ENCODE measurements around the gene CALB2. TPM values are rescaled to one million over a fixed set of nuclear protein-coding genes. Genes with fewer than 3 reads are reported as not detected.

CALB2 gene
- total and polyA plus RNA-seq, 2 of the 13 experiments (the other 11 are each of a cell fraction or from before 2014, with no cell fraction given), result 0.37 to 0.40 TPM

DNA sequence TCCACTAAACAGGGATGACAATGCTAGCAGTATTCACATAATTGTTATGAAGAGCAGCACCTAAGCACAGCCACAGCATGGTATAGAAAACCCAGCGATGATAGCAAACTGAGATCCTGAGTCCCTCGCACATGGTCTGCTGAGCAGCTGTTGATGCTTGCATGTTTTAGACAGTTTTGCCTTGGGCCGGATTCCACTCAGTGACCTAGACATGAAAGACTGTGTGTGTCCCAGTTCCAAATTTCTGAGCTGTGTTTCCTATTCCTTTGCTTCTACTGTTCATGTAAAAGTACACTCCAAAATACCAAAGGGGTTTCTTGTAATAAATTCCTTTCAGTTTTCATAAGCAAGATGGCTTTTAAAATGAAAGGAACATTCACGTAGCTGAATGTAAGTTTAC, 38.5 kb upstream of the CALB2 start:
- in situ Hi-C loops (cut with HindIII; ENCODE audit: extremely low pct_ligation_motif_present, low pct_unique_long_range_greater_than_20kb) (no loop called here), intact Hi-C loops (cut with micrococcal nuclease; ENCODE audit: unreplicated experiment) (no loop called here)
- Histone ChIP-seq H2AFZ (ENCODE audit: low read length) (no peak overlapping the region), H3K9ac (ENCODE audit: insufficient read depth, low read depth, low read length) (no peak overlapping the region), H3K4me3 (replicated peaks in 1 of 3; ENCODE audit: insufficient read depth in 1 of 3, low read depth in 2 of 3, low read length in 3 of 3) (no peak overlapping the region), H4K20me1 (ENCODE audit: insufficient read depth, low read length) (no peaks in the 10 kb centered on the region), H3K36me3 (replicated peaks in 1 of 2; ENCODE audit: control insufficient read depth in 1 of 2, insufficient read depth in 2 of 2, low read length in 2 of 2) (no peaks in the 10 kb centered on the region), H3K9me3 (ENCODE audit: low read length) (no peaks in the 10 kb centered on the region), H3K27me3 (ENCODE audit: control insufficient read depth in 1 of 2, insufficient read depth in 2 of 2, low read length in 2 of 2) (no peaks in the 10 kb centered on the region; a peak in 2 of 5 replicates), H3K27ac (ENCODE audit: extremely low read length, insufficient read depth, low read length) (no peak overlapping the region), H3K4me2 (ENCODE audit: low read depth, low read length) (no peak overlapping the region), H3K79me2 (ENCODE audit: insufficient read depth, low read length) (no peaks in the 10 kb centered on the region), H3K4me1 (ENCODE audit: insufficient read depth, low read length) (no peaks in the 10 kb centered on the region)
- WGBS (ENCODE audit: low lambda C conversion rate), result 25% methylated on average over 4 of the region's 4 CpGs
- no peak for TF ChIP-seq ZNF225 (CRISPR knock-in tag; IDR thresholded peaks at IDR 0.05)
- no peak for TF ChIP-seq ATF7 (IDR thresholded peaks at IDR 0.05)
- no peak for TF ChIP-seq ATF7 (CRISPR knock-in tag; IDR thresholded peaks at IDR 0.05)
- no peak for TF ChIP-seq ZNF34 (CRISPR knock-in tag; IDR thresholded peaks at IDR 0.05; ENCODE audit: borderline replicate concordance)
- TF ChIP-seq, protein P1, sequence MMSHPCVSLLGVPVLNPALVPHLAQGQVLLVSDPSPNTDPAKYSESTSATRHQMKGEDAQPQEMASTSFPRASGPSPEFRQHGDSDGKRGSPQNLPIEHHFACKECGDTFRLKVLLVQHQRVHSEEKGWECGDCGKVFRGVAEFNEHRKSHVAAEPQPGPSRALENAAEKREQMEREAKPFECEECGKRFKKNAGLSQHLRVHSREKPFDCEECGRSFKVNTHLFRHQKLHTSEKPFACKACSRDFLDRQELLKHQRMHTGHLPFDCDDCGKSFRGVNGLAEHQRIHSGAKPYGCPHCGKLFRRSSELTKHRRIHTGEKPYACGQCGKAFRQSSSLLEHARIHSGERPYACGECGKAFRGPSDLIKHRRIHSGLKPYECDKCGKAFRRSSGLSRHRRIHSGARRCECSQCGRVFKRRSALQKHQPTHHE (CRISPR knock-in tag; IDR thresholded peaks at IDR 0.05; ENCODE audit: borderline replicate concordance), result no peak
- TF ChIP-seq RELA (CRISPR knock-in tag; IDR thresholded peaks at IDR 0.05), result no peak
- no peak for TF ChIP-seq CHD2 (IDR thresholded peaks at IDR 0.05; ENCODE audit: low read depth, low read length)
- TF ChIP-seq FOXO1 (CRISPR knock-in tag; IDR thresholded peaks at IDR 0.05), result no peak
- no peak for TF ChIP-seq ZNF552 (CRISPR knock-in tag; IDR thresholded peaks at IDR 0.05; ENCODE audit: borderline replicate concordance)
- TF ChIP-seq ZNF264 (CRISPR knock-in tag; IDR thresholded peaks at IDR 0.05), result no peak
- TF ChIP-seq ZBTB4 (CRISPR knock-in tag; IDR thresholded peaks at IDR 0.05; ENCODE audit: borderline replicate concordance), result no peak
- TF ChIP-seq, protein P2, sequence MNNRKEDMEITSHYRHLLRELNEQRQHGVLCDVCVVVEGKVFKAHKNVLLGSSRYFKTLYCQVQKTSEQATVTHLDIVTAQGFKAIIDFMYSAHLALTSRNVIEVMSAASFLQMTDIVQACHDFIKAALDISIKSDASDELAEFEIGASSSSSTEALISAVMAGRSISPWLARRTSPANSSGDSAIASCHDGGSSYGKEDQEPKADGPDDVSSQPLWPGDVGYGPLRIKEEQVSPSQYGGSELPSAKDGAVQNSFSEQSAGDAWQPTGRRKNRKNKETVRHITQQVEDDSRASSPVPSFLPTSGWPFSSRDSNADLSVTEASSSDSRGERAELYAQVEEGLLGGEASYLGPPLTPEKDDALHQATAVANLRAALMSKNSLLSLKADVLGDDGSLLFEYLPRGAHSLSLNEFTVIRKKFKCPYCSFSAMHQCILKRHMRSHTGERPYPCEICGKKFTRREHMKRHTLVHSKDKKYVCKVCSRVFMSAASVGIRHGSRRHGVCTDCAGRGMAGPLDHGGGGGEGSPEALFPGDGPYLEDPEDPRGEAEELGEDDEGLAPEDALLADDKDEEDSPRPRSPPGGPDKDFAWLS (CRISPR knock-in tag; IDR thresholded peaks at IDR 0.05; ENCODE audit: borderline replicate concordance), result no peak
- TF ChIP-seq ZBTB39 (CRISPR knock-in tag; IDR thresholded peaks at IDR 0.05), result no peak
- TF ChIP-seq HNRNPK (IDR thresholded peaks at IDR 0.05; ENCODE audit: low read depth, low read length, poor library complexity, severe bottlenecking), result no peak
- no peak for TF ChIP-seq ZNF792 (CRISPR knock-in tag; IDR thresholded peaks at IDR 0.05)
- no peak for TF ChIP-seq XRCC5 (optimal IDR thresholded peaks at IDR 0.05; ENCODE audit: low read length)
- TF ChIP-seq ZSCAN21 (CRISPR knock-in tag; IDR thresholded peaks at IDR 0.05; ENCODE audit: borderline replicate concordance), result no peak
- no peak for TF ChIP-seq SRY (CRISPR knock-in tag; IDR thresholded peaks at IDR 0.05)
- no peak for TF ChIP-seq ZNF556 (CRISPR knock-in tag; IDR thresholded peaks at IDR 0.05; ENCODE audit: borderline replicate concordance)
- ATAC-seq (no peak), FAIRE-seq (no peak), DNase-seq (ENCODE audit: low spot score) (no peak)
- CTCF ChIA-PET (ENCODE audit: low intra/inter-chr PET ratio, low total read pairs), result no interaction called here
- no TSS peak for BruUV-seq (replicated peaks)
- POLR2A ChIA-PET, result no interaction called here
